HG03565 (cell line): ENCODE measurements around the gene HSPA4.
"Not testable (repeated sequence)": the region's sequence is repeated elsewhere in the genome, so short reads cannot be mapped to it uniquely, and the experiment has no call there.

Experiments used
- ATAC-seq: cut with Tn5 transposase; IDR thresholded peaks from one replicate; pipeline ENCODE4 v1.9.1; 2021; ENCODE audit warnings: mild to moderate bottlenecking, moderate library complexity; ENCODE audit not compliant: unreplicated experiment

Gene HSPA4

DNA sequence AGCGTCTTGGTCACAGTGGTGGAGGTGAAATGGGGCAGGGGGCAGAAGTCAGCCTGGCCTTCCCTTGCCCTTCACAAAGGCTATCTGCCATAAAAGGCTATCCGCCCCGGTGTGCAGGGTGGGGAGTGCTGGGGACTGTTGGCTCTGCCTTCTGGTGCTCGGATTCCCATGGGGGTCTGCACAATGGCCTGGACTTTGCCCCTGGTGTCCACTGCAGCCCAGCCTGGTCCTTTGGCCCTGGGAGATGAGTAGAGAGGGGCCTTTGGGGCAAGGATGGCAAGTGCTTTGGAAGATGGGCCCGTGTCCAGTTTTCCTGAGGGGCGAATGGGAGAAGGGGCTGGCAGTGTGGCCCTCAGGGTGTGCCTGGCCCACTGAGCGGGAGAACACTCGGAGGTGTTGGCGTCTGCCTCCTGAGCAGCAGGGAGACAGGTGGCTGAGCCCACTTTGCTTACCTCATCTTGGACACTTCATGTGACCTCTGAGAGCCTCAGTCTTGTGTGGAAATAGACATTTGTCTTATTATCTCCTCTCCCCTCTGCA is 69.9 kb downstream of the HSPA4 start:
- no peak for ATAC-seq

DNA sequence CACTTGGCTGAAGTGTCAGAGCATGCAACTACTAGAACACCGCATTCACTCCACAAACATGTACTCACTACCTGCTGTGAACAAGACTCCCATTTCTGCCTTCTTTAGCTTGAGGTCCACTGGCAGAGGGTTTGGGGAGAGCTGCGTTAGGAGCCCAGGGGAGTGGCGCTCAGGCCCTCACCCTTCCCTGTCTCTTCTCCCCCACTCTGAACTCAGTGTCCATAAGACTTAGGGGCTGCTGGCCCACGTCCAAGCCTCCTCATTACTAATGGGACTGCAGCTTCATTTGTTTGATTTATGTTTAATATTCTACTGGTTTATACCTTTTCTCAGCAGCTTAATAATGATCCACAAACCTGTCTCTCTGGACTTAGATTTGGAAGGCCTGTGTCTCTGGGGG is 70.9 kb downstream of the HSPA4 start:
- no peak for ATAC-seq

DNA sequence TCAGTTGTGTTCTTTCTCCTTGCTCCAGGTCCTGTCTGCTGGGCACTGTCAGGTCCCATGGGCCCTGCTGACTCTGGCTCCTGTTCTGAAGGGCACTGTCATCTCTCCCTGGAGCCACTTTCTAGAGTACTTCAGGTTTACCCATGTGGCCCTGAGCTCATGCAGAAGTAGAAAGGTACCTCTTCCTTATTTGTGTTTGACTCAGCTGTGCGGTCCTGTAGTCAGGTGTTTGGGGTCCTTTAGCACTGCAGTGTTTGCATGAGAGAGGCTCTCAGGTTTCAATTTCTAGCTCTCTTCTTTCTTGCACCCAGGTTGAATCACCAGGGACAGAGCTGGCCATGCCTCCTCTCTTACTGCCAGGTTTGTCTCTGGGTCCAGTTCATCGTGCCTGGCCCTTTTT is 71.5 kb downstream of the HSPA4 start:
- ATAC-seq = no peak

DNA sequence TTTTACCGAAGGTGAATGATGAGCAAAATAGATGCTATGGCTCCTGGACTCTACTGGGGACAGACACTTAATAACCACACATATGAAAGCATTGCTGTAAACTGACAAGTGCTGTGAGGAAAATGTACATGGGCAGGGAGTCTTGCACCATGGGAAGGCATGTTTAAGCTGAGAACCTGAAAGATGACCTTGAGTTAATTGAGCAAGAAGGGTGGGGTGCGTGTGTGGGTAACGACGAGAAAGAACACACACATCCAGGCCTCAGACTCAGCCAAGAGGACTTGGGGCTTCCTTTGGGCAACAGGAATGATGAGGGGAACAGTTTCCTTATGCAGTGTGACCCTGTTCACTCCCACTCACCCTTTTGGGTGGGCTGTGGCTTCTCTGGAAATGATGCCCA is 73.1 kb downstream of the HSPA4 start:
- ATAC-seq = no peak

DNA sequence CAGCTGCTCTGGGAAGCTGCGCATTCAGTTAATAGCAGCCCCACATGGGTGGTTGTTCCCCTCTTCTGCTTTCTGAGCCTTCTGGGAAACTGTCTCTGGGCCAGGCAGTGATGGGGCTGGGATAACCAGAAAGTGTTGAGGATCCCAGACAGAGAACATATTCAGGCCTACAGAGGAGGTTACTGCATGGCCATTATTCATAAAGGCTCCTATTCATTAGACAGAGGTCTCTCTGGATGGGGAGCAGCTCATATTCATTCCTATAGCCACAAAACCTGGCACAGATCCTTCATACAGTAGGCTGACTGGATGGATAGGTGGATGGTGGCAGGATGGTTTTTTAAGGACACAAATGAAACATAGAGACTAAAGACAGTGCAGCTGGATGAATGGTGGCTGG is 76.3 kb downstream of the HSPA4 start:
- no peak for ATAC-seq

DNA sequence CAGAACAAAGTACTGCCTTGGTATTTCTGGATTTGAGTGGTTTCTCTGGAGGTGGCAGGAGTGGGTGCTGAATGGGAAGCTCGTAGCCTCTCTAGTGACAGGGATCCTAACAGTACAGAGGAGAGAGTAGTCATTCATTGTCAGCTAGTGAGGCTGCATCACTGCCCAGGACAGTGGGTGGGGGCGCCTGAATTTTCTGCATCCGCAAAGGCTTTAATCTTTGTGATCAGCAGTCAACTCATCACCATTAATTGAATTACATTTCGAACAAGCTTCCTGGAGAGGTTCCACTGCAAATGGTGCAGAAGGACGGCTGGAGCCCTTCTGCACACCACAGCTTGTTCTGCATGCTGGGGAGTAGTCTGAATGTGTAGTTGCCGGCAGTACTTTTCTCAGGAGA is 77.5 kb downstream of the HSPA4 start:
- no peak for ATAC-seq

DNA sequence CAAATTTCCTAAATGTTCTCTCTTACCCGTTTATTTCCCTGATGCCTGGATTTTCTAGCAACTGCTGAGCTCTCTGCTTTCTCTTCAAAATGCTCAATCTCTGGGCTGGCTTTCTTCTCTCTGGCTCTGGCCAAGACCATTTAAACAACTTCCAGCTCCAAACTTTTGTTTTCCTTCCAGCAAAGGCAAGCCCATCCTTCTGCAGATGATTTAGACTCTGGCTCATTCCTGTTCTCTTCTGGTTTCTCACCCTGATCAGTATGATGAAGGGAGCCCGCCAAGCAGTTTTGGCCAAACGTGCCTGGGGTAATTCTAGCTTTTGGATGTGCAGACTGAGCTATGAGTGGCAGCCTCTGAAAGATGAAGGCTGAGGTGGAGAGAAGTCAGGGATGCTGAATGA is 78.1 kb downstream of the HSPA4 start:
- ATAC-seq = no peak

DNA sequence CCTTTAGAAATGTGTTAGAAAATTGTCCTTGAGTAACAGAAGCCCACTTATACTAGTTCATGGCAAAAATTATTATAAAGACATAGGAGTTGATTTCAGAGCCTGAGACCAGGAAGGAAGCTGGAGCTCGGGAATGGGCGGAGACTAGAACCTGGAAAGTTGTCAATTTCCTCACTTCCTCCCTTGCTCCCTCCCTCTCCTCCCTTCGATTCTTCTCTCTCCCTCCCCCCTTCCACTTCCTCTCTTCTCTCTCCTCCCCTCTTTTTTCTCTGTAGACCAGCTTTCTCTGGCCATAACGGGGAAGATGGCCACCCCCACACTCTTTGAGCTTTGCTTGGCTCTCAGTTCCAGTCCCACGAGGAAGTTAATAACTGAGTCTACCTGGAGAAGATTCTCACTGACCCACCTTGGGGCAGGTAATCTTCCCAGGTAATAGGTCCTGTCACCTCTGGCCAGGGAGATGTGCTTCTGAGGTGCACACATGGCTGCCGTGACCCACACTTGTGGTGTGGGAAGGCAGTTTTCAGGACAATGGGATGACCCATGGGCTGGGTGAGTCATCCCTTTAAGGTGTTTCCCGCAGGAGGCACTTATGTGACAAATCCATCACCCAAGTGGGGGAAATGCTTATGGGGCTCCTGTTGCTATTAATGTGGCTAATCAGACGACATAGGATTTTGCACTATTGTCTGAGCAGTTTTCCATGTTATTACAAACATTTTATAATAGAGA is 78.7 kb downstream of the HSPA4 start:
- ATAC-seq = no peak

DNA sequence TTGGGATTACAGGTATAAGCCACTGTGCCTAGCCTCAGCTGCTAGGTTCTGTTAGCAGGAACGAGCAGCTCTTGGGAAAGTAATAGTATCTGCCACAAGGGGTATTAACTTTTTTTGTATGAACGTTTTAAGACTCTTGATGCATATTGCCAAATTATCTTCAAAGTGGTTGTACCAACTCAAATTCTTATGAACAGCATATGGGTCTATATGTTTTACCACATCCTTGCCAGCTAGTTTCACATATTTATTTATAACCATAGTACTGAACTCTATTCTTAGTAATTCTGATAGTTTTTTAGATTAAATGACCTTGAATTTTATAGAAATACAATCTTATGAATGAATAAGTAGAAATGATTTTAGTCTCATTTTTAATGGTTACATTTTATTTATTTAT is 80.9 kb downstream of the HSPA4 start:
- no peak for ATAC-seq

DNA sequence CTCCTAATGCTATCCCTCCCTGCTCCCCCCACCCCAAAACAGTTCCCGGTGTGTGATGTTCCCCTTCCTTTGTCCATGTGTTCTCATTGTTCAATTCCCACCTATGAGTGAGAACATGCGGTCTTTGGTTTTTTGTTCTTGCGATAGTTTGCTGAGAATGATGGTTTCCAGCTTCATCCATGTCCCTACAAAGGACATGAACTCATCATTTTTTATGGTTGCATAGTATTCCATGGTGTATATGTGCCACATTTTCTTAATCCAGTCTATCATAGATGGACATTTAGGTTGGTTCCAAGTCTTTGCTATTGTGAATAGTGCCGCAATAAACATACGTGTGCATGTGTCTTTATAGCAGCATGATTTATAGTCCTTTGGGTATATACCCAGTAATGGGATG is 81.4 kb downstream of the HSPA4 start:
- not testable (repeated sequence) for ATAC-seq

DNA sequence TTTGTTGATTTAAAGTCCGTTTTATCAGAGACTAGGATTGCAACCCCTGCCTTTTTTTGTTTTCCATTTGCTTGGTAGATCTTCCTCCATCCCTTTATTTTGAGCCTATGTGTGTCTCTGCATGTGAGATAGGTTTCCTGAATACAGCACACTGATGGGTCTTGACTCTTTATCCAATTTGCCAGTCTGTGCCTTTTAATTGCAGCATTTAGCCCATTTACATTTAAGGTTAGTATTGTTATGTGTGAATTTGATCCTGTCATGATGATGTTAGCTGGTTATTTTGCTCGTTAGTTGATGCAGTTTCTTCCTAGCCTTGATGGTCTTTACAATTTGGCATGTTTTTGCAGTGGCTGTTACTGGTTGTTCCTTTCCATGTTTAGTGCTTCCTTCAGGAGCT is 85.1 kb downstream of the HSPA4 start:
- not testable (repeated sequence) for ATAC-seq

DNA sequence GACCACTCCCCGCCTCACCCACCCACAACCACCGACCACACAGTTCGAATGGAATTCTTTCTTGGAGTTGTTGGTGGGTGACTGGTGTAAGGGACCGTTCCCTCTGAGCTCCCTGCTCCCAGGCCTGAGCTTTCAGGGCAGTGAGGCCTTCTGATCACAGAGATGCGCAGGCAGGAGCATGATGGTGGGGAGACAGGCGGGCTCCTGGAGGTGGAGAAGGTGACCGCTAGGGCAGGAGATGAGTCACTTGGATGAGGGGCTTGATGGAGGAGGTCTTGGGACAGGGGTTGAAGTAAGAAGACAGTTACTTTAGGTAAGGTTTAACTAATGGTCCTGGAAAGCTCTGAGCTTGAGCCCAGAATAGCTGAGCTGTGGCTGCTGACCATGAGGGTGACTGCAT is 88.5 kb downstream of the HSPA4 start:
- ATAC-seq = no peak

DNA sequence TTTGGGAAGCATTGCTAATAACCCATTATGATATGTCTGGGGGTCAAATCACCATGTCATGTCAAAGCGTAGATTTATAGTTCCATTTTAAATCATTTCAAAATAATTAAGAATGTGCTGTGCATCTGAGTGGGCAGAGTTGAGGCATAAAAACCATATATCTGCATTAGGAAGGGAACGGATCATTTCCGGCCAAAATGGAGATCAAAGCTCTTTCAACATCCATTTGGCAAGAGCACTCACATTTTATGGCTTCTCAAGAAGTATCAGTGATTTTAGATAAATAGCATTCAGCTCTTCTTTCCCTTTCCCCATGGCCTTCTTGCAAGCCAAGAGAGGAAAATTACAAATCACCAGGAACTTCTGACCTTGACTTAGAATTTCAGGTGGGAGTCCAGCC is 89.9 kb downstream of the HSPA4 start:
- ATAC-seq = no peak

DNA sequence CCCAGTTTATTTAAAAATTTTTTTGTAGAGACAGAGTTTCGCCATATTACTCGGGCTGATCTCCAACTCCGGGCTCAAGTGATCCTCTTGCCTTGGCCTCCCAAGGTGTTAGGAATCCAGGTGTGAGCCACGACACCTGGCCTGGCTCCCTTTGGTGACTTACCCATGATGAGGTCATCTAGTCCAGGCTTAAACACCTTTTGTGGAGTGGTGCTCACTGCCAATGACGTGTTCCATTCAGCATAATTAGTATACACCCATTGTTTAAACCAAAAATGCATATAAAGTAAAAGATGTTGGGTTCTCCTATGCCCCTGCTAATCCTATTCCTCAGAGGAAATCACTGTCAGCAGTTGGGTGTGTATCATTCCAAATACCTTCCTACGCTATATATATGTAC is 91.0 kb downstream of the HSPA4 start:
- ATAC-seq = no peak

DNA sequence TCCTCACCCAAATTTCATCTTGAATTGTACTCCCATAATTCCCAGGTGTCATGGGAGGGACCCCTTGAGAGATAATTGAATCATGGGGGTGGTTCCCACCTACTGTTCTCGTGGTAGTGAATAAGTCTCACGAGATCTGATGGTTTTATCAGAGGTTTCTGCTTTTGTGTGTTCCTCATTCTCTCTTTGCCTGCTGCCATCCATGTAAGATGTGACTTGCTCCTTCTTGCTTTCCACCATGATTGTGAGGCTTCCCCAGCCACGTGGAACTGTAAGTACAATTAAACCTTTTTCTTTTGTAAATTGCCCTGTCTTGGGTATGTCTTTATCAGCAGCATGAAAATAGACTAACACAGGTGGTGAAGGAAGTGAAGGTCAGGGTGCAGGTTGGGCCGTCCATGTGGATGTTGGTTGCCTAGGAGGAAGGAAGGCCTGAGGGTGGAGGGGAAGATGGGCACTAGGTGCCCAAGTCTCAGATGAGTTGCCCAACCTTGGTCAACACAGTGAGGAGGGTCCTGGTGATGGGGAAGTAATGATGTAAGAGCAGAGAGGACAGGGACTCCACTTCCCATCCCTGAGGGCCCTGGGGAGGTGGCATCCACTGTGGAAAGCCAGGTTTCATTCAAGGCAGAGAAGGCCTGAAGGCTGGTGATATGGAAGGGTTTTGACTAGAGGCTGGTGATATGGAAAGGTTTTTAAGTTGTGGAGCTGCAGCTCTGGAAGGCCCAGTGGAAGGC is 92.6 kb downstream of the HSPA4 start:
- ATAC-seq = no peak

DNA sequence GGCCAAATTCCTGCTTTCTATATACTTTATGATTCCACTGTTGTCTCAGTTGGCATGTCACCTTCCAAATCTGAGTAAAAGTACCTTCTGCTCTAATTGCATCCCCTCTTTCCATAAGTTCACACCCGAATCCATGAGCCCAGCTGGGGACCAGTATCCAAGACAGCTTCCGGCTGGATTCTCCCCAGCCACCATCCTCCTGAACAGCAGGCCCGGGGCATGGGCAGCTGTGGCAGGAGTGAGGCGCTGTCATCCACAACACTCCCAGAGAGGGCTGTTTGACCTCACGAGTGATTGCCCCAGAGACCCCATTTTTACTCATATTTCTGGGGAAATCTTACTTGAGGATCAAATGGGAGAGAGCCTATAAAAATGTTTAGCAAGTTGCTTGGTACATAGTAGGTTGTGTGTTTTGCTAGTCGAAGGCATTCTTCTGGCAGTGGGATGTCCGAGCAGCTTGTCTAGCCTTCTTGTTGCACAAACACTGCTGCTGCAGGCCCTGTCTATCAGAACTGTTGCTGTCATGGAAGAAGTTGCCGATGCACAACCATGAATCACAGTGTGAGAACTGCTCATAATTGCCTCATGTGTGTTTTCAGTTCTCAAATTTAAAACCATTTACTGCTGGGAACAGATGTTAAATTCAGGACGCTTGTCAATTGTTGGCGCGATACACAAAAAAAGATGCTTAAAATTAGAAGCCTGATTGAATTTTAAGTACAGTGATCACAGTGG is 93.8 kb downstream of the HSPA4 start:
- ATAC-seq = no peak

DNA sequence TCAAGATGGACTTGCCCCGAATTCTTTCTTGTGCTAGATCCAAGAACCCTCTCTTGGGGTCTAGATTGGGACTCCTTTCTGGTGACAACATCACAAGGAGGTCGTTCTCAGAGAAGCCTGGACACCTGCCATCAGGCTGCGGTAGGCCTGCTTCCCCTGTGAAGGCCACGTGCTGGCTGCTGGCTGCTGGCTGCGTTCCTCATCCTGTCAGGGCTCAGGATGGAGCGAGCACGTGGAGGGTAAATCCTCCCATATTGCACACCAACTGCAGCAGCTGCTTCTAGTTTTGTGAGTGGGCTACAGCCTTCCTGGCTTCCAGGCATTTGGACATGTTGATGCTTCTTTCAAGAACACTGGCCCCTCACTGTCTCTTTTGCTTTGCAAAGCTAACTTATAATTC is 95.6 kb downstream of the HSPA4 start:
- no peak for ATAC-seq

DNA sequence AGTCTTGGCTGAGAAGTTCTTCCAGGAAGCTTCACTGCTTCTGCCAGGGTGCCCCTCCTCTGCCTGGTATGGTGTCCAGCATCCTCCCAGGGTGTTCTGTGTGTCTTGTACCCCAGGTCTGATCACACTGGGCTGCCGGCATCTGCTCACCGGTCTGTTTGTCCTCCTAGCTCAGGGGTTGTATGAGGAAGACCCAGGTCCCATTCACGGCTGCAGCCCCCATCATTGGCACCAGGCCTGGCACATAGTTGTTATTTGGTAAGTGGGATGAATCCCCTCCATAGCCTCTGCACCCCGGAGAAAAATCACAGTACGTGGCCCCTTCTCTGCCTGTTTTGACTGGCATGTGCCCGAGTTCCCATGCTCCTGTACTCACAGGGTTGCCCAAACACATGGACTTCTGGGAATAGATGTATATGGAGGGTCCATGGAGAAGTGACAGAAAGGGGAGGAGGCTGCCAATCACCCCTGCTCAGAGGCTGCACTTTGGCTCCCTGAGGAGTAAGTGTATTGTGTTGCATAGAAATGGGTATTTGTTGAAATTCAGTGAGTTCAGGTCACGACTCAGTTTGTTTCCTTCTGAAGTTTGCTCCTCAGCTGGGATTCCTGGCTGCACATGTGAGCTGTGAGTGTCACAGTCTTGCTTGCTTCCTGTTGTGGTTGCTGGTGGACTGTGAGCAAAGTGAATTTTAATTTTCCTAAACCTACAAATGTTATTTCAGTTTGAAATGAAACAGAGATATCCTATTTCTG is 96.2 kb downstream of the HSPA4 start:
- no peak for ATAC-seq

DNA sequence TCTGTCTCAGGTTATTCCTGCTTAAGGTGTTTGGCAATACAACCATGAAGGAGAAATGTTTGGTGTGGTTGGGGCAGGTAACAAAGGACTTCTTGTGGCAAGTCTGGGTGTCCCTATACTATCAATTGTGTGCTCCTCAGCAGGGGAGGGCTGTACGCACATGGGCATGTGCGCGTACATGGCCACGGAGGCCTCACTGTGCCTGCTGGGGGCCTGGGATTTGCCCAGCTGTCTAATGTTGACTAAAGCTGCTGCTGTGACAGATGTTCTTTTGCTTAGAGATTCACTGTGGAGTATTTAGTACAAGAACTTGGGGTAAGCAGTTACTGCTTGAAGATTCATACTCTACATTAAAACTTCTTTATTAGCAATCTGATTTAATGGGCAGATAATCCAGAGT is 97.5 kb downstream of the HSPA4 start:
- ATAC-seq = no peak

DNA sequence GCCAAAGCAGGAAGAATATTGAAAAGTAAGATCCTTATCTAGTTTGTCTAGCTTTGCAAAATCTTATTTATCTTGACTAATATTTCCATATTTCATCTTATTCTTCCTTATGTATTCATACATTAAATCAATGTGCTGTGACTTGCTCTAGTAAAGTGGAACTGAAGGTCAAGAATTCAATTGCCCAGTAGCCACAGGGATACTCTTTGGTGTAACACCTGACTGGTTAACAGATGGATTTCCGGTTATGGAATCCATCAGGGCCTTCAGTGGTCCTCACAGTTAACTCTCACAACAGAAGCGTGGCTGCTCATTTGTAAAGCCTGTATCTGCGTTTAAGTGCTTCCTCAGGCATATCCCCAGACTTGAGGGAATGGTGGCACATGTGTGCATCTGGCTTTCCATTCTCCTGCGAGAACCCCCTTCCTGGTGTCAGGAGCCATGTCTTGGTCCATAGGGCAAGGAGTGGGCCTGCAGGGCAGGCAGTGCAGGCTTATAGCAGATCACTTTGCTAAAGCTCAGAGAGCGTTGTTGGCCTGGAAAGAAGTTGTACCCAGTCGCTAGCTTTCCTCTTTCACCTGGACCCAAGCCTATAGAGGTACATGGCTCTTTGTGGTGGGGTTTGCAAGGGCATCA is 99.2 kb downstream of the HSPA4 start:
- ATAC-seq = no peak
